GM23338 (cell line): ENCODE data around the gene AMBRA1.

Source experiments
- EZH2 ChIP-seq: fragments of 200-600 bp; sonication (generic); IDR thresholded peaks from one replicate; pipeline ENCODE4 v1.8.0; 2017; ENCODE audit warnings: antibody characterized with exemption, mild to moderate bottlenecking, low read depth; ENCODE audit not compliant: unreplicated experiment
- NANOG ChIP-seq: IDR thresholded peaks from 2 replicates; pipeline ENCODE4 v1.6.1; 2016; ENCODE audit warnings: antibody characterized with exemption, borderline replicate concordance
- POLR2AphosphoS5 ChIP-seq: IDR thresholded peaks from 2 replicates; pipeline ENCODE4 v1.6.1; 2016; ENCODE audit warnings: antibody characterized with exemption, low read depth
- TF ChIP-seq, protein P1 (sequence below), 2 experiments: fragments of 200-600 bp in 1 of 2; sonication (generic) in 1 of 2; conservative IDR thresholded peaks; 2 replicates each; pipeline versions ENCODE4 v1.5.1 to v1.6.1; 2016 to 2017; ENCODE audit warnings: antibody characterized with exemption in 2 of 2, low read depth in 2 of 2, mild to moderate bottlenecking in 2 of 2, moderate library complexity in 1 of 2
- TF ChIP-seq, protein P2 (sequence below): IDR thresholded peaks from one replicate; pipeline ENCODE4 v1.6.1; 2018; ENCODE audit warnings: antibody characterized with exemption; ENCODE audit not compliant: unreplicated experiment

DNA sequence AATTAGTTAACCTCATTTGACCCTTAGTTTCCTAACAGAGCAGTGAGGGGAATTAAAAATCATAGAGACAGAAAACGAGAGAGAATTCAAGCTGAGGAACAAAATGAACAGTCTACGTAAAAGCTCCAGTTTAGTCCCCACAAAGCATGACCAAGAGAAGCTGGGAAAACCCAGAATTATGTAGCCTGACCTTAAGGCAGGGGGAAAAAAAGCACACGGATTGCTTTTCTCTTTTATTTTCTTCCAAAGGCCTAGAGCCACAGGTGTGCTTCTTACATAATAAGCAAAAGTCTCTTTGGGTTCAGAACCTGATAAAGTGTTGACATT is 514 bp upstream of the AMBRA1 start:
- TF ChIP-seq, protein P1, sequence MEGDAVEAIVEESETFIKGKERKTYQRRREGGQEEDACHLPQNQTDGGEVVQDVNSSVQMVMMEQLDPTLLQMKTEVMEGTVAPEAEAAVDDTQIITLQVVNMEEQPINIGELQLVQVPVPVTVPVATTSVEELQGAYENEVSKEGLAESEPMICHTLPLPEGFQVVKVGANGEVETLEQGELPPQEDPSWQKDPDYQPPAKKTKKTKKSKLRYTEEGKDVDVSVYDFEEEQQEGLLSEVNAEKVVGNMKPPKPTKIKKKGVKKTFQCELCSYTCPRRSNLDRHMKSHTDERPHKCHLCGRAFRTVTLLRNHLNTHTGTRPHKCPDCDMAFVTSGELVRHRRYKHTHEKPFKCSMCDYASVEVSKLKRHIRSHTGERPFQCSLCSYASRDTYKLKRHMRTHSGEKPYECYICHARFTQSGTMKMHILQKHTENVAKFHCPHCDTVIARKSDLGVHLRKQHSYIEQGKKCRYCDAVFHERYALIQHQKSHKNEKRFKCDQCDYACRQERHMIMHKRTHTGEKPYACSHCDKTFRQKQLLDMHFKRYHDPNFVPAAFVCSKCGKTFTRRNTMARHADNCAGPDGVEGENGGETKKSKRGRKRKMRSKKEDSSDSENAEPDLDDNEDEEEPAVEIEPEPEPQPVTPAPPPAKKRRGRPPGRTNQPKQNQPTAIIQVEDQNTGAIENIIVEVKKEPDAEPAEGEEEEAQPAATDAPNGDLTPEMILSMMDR (conservative IDR thresholded peaks at IDR 0.05; ENCODE audit: low read depth in 2 of 2), result no peak
- TF ChIP-seq EZH2, result no peak
- TF ChIP-seq, protein P2, sequence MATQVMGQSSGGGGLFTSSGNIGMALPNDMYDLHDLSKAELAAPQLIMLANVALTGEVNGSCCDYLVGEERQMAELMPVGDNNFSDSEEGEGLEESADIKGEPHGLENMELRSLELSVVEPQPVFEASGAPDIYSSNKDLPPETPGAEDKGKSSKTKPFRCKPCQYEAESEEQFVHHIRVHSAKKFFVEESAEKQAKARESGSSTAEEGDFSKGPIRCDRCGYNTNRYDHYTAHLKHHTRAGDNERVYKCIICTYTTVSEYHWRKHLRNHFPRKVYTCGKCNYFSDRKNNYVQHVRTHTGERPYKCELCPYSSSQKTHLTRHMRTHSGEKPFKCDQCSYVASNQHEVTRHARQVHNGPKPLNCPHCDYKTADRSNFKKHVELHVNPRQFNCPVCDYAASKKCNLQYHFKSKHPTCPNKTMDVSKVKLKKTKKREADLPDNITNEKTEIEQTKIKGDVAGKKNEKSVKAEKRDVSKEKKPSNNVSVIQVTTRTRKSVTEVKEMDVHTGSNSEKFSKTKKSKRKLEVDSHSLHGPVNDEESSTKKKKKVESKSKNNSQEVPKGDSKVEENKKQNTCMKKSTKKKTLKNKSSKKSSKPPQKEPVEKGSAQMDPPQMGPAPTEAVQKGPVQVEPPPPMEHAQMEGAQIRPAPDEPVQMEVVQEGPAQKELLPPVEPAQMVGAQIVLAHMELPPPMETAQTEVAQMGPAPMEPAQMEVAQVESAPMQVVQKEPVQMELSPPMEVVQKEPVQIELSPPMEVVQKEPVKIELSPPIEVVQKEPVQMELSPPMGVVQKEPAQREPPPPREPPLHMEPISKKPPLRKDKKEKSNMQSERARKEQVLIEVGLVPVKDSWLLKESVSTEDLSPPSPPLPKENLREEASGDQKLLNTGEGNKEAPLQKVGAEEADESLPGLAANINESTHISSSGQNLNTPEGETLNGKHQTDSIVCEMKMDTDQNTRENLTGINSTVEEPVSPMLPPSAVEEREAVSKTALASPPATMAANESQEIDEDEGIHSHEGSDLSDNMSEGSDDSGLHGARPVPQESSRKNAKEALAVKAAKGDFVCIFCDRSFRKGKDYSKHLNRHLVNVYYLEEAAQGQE, result no peak
- TF ChIP-seq POLR2AphosphoS5, result no peak
- TF ChIP-seq NANOG, result no peak
